Fibroblast of pulmonary artery (primary cell): ENCODE results near the gene COL11A1.

Source experiments
- DNase-seq: peaks from one replicate; pipeline ENCODE4 v3.0.0-alpha.2; 2010; ENCODE audit warnings: low read depth
- H3K4me3 ChIP-seq: replicated peaks from 2 replicates; pipeline ENCODE4 v1.5.1; 2011; ENCODE audit warnings: low read depth, mild to moderate bottlenecking, control low read depth, low read length, moderate library complexity
- CTCF ChIP-seq: IDR thresholded peaks from 2 replicates; pipeline ENCODE4 v1.5.1; 2011; ENCODE audit warnings: mild to moderate bottlenecking, control low read depth, low read length, inconsistent platforms; ENCODE audit errors: missing control alignments

Gene COL11A1

GRCh38 chr1:103110701-103111100 is 2.4 kb upstream of the COL11A1 start:
- H3K4me3 ChIP-seq, result no peak overlapping the region
- TF ChIP-seq CTCF, result no peak
- DNase-seq, result no peak

- no peak for DNase-seq
- no peak for TF ChIP-seq CTCF
- no peak overlapping the region for H3K4me3 ChIP-seq
These were observed 1.1 kb upstream of the COL11A1 start for GRCh38 chr1:103109311-103109920.

- no peak for TF ChIP-seq CTCF
- DNase-seq, result no peak
- H3K4me3 ChIP-seq, result peak overlapping the region; percentile 48
These were observed 464 bp downstream of the COL11A1 start for GRCh38 chr1:103107741-103108375.

DNA sequence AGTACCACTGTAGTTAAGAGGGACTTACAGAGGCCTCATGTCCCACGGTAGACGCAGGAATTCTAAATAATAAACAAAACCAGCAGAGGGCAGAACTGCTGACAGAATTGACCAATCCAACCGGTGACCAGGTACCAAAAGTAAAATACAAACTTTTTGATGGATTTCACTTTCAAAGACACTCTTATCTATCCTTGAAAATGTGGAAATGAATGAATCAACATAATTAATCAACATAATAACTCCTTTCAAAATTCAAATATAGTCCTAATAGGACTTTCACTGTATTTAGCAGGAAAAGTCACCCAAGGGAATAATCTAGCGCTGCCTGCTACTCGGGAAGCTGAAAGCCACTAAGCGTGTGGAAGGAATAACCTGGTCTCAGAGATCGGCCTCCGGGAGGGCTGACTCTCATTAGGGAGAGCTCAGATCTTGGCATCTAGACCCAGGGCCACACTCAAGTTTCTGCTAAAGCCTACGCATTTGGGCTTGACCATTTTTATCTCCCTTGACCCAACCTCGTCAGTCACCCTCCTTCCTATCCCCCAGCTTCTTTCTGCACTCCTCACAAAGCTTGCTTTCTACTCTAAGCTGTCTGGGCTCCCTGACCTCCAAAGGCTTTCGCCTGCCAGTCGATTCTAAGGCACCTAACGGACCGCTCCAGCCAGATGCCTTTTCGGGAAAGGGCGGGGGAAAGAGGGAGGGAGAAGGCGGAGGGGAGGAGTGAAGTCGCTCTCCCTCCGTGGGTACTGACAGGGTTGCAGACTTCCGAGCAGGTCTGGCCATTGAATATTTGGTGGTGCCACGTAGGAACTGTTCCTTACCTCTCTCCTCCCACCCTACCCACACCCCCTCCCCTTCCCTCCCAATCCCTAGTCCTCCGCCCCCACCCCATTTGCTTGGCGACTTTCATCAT is 1.6 kb downstream of the COL11A1 start:
- peak; percentile 58 for TF ChIP-seq CTCF
- DNase-seq, result peak; percentile 63
- H3K4me3 ChIP-seq, result peak overlapping the region; percentile 59

DNA sequence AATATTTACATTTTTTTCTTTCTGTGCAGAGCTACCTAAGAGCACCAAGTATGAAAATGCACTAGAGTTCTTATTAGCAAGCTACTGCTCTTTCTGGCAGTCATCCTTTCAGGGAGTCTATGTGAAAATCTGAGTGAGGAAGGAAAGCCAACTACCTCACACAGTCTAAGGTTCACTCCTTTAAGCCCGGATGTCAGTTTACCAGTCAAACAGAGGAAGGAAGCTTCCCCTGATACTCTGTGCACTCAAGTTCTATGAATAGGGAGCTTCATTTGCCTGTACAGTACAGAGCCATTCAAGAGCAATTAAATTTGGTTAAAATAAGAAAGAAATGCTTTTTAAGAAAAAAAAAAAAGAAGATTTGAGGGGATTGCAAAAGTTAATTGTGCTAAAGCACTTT is 6.9 kb downstream of the COL11A1 start:
- TF ChIP-seq CTCF, result no peak
- H3K4me3 ChIP-seq, result no peak overlapping the region
- no peak for DNase-seq

DNA sequence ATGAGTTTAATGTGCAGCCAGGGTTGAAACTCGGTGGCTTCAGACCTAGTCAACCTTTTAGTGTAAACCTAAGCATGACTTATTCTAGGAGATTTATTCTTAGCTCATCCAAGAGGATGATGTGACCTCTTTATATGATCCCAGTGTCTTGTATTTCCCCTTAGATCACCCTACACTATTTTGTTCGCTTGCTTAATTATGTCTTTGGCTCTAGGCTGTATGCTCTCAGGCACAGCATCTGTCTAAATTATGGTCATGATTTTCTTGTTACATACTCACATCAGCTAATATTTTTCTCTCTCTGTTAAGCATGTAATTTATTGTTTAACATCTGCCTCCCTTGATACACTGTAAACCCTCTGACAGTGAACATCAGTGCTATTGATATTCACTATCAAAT is 19.1 kb downstream of the COL11A1 start:
- TF ChIP-seq CTCF, result no peak
- no peak for DNase-seq
- H3K4me3 ChIP-seq, result no peak overlapping the region
